IPS-18c (cell line): ENCODE measurements around the gene SULT1A3.
"Not testable (repeated sequence)": the region's sequence is repeated elsewhere in the genome, so short reads cannot be mapped to it uniquely, and the experiment has no call there.

ENCODE experiments used
- H3K4me3 ChIP-seq: 2 replicates; pipeline ENCODE4 v1.7.0; 2013; ENCODE audit warnings: low read depth, mild to moderate bottlenecking, low read length, moderate library complexity; ENCODE audit not compliant: insufficient read depth
- H3K9me3 ChIP-seq: one replicate; pipeline ENCODE4 v1.6.1; 2013; ENCODE audit warnings: mild to moderate bottlenecking, low read length, moderate library complexity; ENCODE audit not compliant: control insufficient read depth, insufficient read depth

SULT1A3 gene

DNA sequence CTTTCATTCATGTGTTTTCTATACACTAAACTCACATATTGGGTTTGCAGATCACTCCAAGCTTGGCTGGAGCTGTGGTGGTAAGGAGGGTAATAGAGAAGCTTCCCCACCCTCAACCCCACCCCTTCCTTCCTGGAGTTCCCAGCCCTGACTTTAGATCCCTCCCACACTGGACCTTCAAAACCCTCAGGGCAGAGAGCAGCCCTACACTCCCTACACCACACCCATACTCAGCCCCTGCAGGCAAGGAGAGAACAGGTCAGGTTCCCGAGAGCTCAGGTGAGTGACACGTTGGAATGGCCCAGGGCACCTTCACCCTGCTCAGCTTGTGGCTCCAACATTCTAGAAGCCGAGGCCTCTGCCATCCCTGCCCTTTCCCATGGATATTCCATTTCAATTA is at the start of gene SULT1A3:
SULT1A3 (plus strand) TSS at position 207 of the 400 bp plus-strand sequence. CDS start 1,474 bp downstream, outside the sequence.
- not testable (repeated sequence) for H3K9me3 ChIP-seq, H3K4me3 ChIP-seq

DNA sequence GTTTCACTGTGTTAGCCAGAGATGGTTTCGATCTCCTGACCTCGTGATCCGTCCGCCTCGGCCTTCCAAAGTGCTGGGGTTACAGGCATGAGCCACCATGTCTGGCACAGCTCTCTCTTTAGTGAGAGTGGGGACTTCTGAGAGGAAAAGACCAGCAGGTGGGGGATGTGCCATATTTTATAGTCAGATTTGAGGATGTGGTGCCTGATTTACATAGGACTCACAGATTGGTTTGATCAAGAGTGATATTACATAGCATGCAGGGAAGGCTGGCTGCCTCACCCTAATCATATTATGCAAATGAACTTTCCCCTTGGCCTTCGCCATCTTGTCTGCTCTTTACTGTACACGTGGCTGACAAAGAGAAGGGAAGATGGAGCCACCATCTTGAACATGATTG is 48.0 kb upstream of the SULT1A3 start:
- H3K9me3 ChIP-seq, result peaks cover 2% of the 10 kb centered on the region
- H3K4me3 ChIP-seq, result no peak overlapping the region

DNA sequence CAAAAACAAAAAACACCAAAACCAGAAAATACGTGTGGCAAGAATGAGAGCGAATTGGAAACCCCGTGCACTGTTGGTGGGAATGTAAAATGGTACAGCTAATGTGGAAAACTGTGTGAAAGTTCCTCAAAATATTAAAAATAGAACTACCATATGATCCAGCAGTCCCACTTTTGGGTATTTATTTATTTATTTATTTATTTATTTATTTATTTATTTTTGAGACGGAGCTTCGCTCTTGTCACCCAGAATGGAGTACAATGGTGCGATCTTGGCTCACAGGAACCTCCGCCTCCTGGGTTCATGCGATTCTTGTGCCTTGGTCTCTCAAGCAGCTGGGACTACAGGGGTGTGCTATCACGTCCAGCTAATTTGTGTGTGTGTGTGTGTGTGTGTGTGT is 46.5 kb upstream of the SULT1A3 start:
- Histone ChIP-seq H3K9me3 (peaks cover 2% of the 10 kb centered on the region), H3K4me3 (no peak overlapping the region)

DNA sequence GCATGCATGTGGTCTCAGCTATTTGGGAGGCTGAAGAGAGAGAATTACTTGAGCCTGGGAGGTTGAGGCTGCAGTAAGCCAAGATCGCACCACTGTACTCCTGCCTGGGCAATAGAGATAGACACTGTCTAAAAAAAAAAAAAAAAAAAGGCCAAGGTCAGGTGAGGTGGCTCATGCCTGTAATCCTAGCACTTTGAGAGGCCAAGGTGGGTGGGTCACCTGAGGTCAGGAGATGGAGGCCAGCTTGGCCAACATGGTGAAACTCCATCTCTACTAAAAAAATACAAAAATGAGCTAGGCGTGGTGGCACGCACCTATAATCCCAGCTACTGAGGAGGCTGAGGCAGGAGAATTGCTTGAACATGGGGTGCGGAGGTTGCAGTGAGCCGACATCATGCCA is 43.9 kb upstream of the SULT1A3 start:
- H3K9me3 ChIP-seq, result peaks cover 2% of the 10 kb centered on the region

DNA sequence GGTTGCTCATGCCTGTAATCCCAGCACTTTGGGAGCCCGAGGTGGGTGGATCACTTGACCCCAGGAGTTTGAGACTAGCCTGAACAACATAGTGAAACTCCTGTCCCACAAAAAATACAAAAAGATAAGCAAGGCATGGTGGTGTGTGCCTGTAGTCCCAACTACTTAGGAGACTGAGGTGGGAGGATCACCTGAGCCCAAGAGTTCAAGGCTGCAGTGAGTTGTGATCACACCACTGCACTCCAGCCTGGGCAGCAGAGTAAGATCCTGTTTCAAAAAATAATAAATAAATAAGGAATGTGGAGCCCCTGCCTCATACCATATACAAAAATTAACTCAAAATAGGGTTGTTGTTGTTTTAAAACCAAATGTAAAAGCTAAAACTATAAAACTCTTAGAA is 41.8 kb upstream of the SULT1A3 start:
- Histone ChIP-seq H3K9me3 (peaks cover 2% of the 10 kb centered on the region), H3K4me3 (no peak overlapping the region)

More for the DNA sequence above, 43.9 kb upstream of the SULT1A3 start:
- H3K4me3 ChIP-seq, result no peak overlapping the region

DNA sequence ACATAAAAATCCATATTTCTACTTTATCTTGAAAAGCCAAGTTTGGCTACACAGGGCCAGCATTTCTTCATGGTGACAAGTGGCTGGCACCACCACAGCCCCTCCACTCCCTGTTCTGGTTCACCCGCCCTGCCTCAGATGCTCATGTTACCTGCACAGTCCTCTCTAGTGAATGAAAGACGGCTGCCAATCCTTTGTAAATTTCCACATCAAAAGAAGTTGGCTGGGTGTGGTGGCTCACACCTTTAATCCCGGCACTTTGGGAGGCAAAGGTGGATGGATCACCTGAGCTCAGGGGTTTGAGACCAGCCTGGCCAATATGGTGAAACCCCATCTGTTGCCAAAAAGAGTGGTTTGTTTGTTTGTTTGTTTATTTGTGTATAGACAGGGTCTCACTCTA is 35.5 kb upstream of the SULT1A3 start:
- Histone ChIP-seq H3K9me3 (no peaks in the 10 kb centered on the region), H3K4me3 (no peak overlapping the region)

DNA sequence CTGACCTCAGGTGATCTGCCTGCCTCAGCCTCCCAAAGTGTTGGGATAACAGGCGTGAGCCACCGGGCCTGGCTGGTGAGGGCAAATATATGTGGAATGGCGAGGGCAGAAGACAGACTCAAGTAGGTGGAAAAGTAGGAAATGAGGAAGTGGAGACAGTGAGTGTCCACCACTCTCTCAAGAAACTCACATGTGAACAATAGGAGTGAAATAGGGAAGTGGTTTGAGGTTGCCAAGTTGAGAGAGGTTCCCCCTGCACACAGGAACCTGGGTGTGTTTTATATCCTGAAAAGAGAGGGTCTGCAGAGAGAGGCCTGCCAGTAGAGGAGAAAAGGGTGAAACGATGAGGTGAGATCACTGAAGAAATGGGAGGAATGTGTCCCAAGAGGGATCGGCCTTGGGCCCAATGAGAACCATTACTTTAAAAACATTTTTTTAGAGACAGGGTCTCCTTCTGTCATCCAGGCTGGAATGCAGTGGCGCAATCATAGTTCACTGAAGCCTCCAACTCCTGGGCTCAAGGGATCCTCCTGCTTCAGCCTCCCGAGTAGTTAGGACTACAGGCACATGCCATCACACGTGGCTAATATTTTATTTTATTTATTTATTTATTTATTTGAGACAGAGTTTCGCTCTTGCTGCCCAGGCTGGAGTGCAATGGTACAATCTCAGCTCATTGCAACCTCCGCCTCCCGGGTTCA is 32.7 kb upstream of the SULT1A3 start:
- Histone ChIP-seq H3K9me3 (peaks cover 2% of the 10 kb centered on the region), H3K4me3 (no peak overlapping the region)

DNA sequence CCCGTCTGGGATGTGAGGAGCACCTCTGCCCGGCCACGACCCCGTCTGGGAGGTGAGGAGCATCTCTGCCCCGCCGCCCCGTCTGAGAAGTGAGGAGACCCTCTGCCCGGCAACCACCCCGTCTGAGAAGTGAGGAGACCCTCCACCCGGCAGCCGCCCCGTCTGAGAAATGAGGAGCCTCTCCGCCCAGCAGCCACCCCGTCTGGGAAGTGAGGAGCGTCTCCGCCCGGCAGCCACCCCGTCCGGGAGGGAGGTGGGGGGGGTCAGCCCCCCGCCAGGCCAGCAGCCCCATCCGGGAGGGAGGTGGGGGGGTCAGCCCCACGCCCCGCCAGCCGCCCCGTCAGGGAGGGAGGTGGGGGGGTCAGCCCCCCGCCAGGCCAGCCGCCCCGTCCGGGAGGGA is 30.3 kb upstream of the SULT1A3 start:
- not testable (repeated sequence) for H3K4me3 ChIP-seq, H3K9me3 ChIP-seq

DNA sequence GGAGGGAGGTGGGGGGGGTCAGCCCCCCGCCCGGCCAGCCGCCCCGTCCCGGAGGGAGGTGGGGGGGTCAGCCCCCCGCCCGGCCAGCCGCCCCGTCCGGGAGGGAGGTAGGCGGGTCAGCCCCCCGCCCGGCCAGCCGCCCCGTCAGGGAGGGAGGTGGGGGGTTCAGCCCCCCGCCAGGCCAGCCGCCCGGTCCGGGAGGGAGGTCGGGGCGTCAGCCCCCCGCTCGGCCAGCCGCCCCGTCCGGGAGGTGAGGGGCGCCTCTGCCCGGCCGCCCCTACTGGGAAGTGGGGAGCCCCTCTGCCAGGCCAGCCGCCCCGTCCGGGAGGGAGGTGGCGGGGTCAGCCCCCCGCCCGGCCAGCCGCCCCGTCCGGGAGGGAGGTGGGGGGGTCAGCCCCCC is 29.6 kb upstream of the SULT1A3 start:
- H3K9me3 ChIP-seq, H3K4me3 ChIP-seq: not testable (repeated sequence)

DNA sequence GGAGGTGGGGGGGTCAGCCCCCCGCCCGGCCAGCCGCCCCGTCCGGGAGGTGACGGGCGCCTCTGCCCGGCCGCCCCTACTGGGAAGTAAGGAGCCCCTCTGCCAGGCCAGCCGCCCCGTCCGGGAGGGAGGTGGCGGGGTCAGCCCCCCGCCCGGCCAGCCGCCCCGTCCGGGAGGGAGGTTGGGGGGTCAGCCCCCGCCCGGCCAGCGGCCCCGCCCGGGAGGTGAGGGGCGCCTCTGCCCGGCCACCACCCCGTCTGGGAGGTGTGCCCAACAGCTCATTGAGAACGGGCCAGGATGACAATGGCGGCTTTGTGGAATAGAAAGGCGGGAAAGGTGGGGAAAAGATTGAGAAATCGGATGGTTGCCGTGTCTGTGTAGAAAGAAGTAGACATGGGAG is 28.9 kb upstream of the SULT1A3 start:
- H3K4me3 ChIP-seq, H3K9me3 ChIP-seq: not testable (repeated sequence)

DNA sequence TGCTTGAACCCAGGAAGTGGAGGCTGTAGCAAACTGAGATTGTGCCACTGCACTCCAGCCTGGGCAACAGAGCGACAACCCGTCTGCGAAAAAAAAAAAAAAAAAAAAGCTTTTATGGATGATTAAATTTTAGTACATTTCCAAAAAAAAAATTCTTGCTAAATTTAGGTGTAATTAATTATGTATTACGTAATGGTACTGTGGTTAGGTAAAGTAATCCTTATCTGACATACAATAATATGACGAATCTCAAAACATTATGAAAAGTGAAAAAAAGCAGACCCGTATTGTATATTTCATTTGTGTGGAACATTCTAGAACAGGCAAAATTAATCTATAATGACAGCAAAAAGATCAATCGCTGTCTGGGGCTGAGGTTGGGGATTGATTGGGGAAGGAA is 26.0 kb upstream of the SULT1A3 start:
- peaks cover 2% of the 10 kb centered on the region for H3K9me3 ChIP-seq
- H3K4me3 ChIP-seq, result no peak overlapping the region

DNA sequence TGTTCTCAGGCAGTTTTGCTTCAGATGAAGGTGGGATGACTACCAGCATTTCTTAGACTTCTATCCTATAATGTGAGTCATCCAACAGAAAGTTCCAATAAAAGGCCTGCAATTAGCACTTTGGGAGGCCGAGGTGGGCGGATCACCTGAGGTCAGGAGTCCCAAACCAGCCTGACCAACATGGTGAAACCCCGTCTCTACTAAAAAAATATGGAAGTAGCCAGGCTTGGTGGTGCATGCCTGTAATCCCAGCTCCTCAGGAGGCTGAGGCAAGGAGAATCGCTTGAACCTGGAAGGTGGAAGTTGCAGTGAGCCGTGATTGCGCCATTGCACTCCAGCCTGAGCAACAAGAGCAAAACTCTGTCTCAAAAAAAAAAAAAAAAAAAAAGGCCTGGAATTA is 22.2 kb upstream of the SULT1A3 start:
- H3K4me3 ChIP-seq, H3K9me3 ChIP-seq: not testable (repeated sequence)

DNA sequence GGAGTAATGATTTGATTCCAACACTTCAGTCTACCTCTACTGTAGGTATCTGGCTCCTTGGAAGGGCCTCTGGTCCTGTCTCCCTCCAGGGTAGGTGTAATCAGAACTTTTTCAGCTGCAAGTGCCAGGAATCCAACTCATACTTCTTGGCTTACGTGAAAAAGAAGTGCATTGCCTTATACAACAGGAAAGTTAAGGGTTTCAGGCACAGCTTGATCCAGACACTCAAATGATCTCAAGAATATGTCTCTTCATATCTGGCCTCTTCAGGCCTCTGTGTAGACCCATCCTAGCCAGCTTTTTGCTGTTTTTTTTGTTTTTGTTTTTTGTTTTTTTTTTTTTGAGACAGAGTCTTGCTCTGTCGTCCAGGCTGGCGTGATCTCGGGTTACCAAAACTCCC is 19.9 kb upstream of the SULT1A3 start:
- H3K4me3 ChIP-seq, result no peak overlapping the region
- H3K9me3 ChIP-seq, result no peaks in the 10 kb centered on the region

DNA sequence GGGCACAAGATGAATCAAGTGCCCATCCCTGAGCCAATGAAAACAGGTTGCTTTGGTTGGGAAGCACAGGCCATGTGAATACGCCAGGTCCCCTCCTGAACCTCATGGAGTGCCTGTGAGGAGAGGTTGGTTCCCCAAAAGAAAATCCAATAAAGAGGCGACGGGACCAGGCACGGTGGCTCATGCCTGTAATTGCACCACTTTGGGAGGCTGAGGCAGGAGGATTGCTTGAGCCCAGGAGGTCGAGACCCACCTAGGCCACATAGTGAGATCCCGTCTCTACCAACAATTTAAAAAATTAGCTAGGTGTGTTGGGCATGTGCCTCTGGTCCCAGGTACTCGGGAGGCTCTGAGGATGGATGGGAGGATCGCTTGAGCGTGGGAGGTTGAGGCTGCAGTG is 19.1 kb upstream of the SULT1A3 start:
- H3K9me3 ChIP-seq, result no peaks in the 10 kb centered on the region
- no peak overlapping the region for H3K4me3 ChIP-seq

DNA sequence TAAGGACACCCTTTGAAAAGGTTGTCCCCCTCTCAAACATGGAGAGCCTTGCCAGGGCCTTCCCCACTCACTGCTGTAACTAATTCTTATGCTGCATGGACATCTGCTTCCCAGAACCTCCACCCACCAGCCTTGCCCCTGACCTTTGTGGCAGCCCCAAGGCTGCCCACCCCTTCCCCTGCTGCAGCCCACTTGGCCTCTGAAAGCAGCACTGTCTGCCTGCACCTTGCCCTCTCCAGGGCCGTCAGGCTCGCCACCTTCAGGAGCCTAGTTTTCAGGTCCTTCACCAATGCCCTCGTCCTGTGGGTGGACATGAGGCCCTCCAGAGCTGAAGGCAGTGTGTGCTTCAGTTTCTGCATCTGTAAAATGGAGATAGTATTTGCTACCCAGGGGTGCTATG is 18.3 kb upstream of the SULT1A3 start:
- Histone ChIP-seq H3K9me3 (no peaks in the 10 kb centered on the region), H3K4me3 (no peak overlapping the region)

DNA sequence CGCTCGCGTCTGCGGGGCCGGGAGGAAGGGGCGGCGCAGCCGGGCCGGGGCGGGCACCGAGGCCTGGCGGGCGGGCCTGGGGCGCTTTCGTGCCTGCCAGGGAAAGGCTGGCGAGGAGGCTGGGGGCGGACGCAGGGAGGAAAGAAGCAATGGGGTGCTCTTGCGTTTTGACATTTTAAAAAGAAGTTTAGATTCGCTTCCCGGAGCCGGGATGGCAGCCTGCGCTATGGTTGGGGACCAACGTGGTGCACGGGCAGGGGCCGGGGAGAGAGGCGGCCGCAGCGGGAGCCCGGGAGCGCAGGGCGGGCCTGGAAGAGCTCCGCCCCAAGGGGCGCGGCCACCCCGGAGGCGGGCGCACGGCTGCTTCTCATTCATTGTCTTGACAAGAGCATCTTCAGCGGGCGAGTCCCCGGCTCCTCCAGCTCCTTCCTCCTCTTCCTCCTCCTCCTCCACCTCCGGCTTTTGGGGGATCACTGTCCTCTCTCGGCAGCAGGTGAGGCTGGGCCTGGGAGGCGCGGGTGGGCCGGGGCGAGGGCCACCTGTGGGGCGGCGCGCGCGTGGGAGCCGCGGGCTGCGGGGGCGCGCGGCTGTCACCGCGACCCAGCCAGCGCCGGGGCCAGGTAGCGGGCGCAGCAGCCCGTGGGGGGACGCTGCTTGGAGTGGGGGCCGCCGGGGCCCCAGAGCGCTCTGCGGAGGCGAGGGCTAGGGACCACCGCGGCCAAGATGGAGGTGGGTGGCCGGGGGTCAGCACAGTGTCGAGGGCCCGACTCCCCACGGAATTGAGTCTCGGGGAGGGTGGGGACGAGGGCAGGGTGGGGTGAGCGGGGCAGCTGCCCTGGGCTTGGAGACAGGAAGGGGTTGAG is 15.6 kb upstream of the SULT1A3 start, which contains the start of gene CORO1A:
CORO1A (plus strand) TSS at position 370 of the 863 bp plus-strand sequence. CDS start 1,608 bp downstream, outside the sequence.
- Histone ChIP-seq H3K4me3 (peak within 1 kb of the TSS; percentile 60), H3K9me3 (no peaks in the 10 kb centered on the region)

DNA sequence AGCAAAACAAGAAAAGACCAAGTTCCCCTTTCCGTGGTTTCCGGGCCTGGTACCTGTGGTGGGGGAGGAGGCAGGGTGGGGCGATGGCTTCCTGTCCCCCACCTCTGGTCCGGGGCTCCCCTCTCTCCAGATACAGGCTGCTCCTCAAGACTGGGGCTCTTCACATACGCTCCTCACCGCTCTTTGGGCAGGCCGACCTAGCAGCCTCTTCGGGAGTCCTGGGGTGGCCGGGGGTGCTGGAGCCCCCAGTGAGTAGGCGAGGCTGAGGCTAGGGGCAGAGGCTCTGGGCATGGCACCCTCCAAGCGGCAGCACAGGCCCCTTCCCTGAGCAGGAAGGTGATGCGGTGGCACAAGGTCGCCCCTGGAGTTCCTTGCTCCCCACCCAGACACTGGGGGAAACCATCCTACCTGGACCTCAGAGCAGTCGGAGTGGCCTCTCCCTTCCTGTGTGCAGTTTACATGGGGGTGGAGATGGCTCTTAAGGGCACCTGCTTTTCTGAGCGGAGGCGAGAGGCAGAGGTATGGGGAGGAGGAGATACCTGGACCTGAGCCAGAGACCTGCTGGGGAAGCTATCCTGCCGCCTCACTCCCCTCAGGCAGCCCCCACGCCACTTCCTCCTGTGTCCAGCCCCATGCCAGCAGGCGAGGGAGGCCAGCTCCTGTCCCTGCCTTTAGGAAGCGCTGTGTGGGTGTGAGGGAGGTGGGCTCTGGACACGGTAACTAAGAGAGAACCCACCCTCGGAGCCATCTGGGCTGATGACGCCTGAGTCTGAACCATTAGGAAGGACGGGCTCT is 14.8 kb upstream of the SULT1A3 start:
- no peaks in the 10 kb centered on the region for H3K9me3 ChIP-seq
- H3K4me3 ChIP-seq, result peak overlapping the region; percentile 60
